Right renal cortex interstitium (tissue), 3 donors: ENCODE data around the gene CERT1. TPM values are rescaled to one million over a fixed set of nuclear protein-coding genes. Genes with fewer than 3 reads are reported as not detected.

Source experiments
- DNase-seq, 3 donors: peaks; one replicate each; pipeline ENCODE4 v3.0.0-alpha.2; 2013; ENCODE audit warnings: low read depth in 3 of 3, low spot score in 2 of 3
- polyA plus RNA-seq, 3 donors: library from polyadenylated mRNA; unstranded; fragments of 120-200 nt; gene quantifications; one replicate each; pipeline ENCODE4 v1.2.1, GENCODE V29; 2013; ENCODE audit not compliant: insufficient read length in 3 of 3

CERT1 gene
- polyA plus RNA-seq, 3 donors, result 62.3 to 65.1 (median 63.5) TPM

DNA sequence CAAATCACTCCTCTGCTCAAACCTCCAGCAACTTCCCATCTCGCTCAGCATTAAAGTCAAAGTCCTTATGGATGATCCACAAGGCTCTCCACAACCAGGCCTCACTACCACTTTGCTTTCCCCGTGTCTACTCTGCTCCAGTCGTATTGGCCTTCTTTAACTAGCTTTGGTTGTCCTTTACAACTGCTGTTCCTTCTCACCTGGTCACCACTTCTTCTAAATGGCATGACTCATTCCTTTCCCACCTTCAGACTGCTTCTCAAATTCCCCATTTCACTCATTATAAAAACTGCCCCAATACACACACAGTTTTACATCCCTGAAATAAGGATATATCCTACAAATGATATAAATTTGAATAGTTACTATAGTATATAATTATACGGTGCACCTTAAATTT, 30.4 kb downstream of the CERT1 start:
- DNase-seq, result no peak

DNA sequence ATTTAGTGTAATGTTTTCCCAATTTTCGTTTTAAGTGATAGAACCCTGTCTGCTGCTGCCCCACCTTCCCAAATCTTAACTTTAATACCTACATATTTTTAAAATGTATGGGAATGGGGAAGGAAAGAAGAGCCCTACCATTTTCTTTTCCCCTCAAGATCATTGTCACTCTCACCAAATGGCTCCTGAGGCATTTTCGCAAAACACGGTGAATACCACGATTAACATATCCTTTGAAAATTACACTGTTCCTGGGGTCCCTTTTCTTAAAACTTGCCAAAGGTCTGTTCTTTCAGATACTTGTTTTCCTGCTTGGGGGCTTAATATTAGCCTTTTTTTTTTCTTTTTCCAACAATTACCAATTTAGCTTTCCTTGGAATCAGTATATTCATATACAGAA, 36.1 kb downstream of the CERT1 start:
- no peak for DNase-seq

GRCh38 chr5:75473463-75473862, 38.0 kb downstream of the CERT1 start:
- no peak for DNase-seq

DNA sequence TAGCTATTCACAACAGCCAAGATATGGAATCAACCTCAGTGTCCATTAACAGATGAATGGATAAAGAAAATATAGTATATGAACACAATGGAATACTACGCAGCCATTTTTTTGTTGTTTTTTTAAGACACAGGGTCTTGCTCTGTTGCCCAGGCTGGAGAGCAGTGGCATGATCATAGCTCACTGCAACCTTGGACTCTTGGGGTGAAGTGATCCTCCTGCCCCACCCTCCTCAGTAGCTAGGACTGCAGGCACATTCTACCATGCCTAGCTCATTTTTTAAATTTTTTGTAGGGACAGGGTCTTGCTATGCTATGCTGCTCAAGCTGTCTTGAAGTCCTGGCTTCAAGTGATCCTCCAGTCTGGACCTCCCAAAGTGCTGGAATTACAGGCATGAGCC, 38.5 kb downstream of the CERT1 start:
- DNase-seq, result no peak

DNA sequence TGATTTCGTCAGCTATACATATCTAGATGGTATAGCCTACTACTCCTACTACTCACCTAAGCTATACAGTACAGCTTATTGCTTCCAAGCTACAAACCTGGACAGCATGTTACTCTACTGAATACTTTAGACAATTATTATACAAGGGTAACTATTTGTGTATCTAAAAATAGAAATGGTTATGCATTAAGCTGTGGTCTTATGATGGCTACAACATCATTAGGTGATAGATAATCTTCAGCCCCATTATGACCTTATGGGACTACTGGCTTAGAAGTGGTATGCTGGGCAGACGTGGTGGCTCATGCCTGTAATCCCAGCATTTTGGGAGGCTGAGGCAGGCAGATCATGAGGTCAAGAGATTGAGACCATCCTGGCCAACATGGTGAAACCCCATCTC, 40.2 kb downstream of the CERT1 start:
- no peak for DNase-seq

GRCh38 chr5:75469017-75469416, 42.4 kb downstream of the CERT1 start:
- DNase-seq, result no peak

DNA sequence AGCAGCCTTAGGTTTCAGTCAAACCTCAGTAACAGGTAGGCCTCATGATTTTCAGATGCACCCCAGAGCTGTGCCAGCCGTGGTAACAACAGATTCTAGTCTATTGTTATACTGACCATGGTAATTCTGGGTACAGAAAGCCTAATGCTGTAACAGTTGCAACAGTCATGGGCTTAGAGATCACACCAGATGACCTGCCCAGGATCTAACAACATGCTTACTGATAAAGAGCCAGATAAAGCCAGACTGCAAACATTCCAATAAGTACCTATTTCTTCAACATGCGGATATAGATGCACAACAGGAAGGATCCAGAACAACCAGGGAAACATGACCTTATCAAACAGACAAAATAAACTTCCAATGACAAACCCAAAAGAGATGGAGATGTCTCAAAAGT, 42.8 kb downstream of the CERT1 start:
- no peak for DNase-seq

GRCh38 chr5:75466006-75466716, 45.3 kb downstream of the CERT1 start:
- DNase-seq, result no peak

GRCh38 chr5:75465480-75465879, 45.9 kb downstream of the CERT1 start:
- DNase-seq, result no peak

DNA sequence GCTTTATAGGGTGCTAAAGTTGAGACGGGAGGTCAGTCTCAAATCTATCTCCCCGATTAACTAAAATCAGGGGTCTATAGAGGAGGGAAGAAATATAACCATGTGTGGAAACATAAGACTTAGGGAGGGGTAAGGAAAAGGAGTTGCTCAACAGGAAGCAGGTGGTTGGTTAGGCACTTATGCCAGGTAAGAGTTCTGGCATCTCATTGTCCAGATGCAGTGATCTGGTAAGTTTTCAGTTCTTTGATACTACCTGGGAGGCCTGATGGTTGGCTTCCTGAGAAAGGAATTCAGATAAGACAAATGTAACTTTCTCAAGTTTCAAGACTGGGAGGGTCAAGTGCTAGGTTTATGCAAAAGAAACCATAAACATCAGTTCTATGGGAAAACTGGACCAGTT, 47.7 kb downstream of the CERT1 start:
- no peak for DNase-seq

DNA sequence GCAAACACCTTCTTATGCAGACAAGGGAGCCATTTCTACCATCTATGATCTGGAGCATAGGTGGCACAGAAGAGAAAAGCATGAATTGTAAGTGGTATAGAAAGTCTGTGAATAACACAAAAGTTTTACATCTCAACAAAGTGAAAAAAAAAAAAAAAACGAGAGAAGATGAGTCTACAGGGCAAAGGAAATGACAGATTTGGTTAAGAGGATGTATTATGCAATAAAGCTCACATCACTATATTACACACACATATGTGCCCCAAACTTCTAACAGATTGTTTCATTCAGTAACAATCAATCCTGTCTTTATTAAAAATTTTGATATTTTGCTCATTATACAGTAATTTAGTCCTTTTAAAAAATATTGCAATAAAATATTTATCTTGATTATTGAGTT, 49.8 kb downstream of the CERT1 start:
- DNase-seq, result no peak

- no peak for DNase-seq
Observed at GRCh38 chr5:75460942-75461610, 50.4 kb downstream of the CERT1 start.

- DNase-seq, result no peak
Observed at GRCh38 chr5:75460532-75460931, 50.9 kb downstream of the CERT1 start.

DNA sequence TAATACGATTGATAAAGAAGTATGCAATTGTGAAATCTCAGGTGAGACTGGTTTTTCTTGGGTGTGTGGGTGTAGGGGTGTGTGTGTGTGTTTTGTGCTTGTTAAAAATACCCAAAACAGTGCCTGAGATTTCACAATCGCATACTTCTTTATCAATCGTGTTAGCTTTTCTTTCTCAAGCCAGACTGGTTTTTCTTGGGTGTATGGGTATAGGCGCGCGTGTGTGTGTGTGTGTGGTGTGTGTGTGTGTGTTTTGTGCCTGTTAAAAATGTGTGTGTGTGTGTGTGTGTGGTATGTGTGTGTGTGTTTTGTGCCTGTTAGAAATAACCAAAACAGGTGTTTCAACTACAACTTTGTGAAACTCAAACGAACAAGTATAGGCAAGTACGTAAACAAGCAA, 53.7 kb downstream of the CERT1 start:
- no peak for DNase-seq

DNA sequence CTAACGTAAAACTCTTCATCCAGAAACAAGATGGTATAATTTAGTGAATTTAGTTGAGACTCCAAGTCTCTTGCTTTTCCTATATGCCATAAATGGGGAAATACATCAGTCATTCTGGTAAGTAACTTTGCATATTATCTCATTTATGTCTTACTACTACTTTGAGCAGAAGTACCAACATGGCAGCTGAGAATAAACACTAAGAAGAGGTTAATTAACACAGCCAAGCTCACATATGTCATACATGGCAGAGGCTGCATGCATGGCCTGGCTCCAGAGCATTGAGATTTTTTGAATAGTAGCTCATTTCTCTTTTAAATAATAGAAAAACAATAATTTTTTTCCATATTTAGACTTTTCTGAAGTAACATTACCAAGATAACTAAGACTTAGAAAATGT, 54.3 kb downstream of the CERT1 start:
- DNase-seq, result no peak

- no peak for DNase-seq
Observed at GRCh38 chr5:75450069-75450468, 61.4 kb downstream of the CERT1 start.

GRCh38 chr5:75446068-75446467, 65.4 kb downstream of the CERT1 start:
- DNase-seq, result no peak

- no peak for DNase-seq
Observed at GRCh38 chr5:75441560-75441959, 69.9 kb downstream of the CERT1 start.

GRCh38 chr5:75439276-75439675, 72.2 kb downstream of the CERT1 start:
- no peak for DNase-seq

DNA sequence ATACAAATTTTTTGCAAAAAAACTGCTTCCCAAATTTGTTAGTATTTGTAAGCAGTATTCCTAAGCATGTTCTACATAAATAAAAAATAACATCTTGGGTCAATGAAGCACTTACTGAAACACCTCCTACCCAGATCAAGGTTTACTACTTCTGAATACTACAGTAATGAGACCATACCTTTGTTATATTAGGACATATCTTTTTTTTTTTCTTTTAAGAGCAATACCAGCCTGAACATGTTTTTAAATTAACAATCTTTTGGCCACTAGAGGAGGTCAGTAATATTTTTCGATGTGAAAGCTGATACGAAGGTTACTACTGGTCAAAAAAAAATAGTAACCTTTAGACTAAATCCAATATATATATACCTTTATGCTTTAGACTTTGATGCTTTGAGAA, 72.7 kb downstream of the CERT1 start:
- no peak for DNase-seq

GRCh38 chr5:75435096-75435495, 76.3 kb downstream of the CERT1 start:
- no peak for DNase-seq

DNA sequence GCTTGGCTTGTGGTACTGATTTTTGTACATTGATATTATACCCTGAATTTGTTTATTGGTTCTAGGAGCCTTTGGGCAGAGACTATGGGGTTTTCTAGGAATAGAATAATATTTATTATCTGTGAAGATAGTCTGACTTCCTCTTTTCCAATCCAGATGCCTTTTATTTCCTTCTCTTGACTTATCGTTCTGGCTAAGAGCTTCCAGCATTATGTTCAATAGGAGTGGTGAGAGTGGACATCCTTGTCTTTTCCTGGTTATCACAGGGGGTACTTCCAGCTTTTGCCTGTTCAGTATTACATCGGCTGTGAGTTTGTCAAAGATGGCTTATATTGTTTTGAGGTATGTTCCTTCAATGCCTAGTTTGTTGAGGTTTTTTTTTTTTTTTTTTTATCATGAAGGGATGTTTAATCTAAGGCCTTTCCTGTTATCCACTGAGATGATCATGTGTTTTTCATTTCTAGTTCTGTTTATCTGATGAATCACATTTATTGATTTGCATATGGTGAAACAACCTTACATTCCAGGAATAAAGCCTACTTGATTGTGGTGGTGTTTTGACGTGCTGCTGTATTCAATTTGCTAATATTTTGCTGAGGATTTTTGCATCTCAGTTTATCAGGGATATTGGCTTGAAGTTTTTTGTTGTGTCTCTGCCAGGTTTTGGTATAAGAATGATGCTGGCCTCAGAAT, 77.5 kb downstream of the CERT1 start:
- DNase-seq, result no peak
